Activated naive CD8-positive, alpha-beta T cell treated with anti-CD3 and anti-CD28 coated beads, Interleukin-2, amount 50 U/mL, for 16 hours (primary cell): ENCODE data around the gene MUC6.

Experiments used
- DNase-seq: peaks from one replicate; pipeline ENCODE4 v3.0.0-alpha.2; 2020; ENCODE audit warnings: low read depth, low spot score

MUC6 gene

GRCh38 chr11:1051356-1052132 lies 15.0 kb upstream of the MUC6 start:
- no peak for DNase-seq

GRCh38 chr11:1050581-1051355 lies 14.2 kb upstream of the MUC6 start:
- peak; percentile 44 for DNase-seq

- DNase-seq, result no peak
Observed at GRCh38 chr11:1049911-1050580, 13.5 kb upstream of the MUC6 start.

GRCh38 chr11:1049431-1049891 lies 12.9 kb upstream of the MUC6 start:
- DNase-seq, result no peak

- no peak for DNase-seq
Observed at GRCh38 chr11:1049071-1049405, 12.5 kb upstream of the MUC6 start.

- no peak for DNase-seq
Observed at GRCh38 chr11:1048375-1049070, 12.0 kb upstream of the MUC6 start.

DNA sequence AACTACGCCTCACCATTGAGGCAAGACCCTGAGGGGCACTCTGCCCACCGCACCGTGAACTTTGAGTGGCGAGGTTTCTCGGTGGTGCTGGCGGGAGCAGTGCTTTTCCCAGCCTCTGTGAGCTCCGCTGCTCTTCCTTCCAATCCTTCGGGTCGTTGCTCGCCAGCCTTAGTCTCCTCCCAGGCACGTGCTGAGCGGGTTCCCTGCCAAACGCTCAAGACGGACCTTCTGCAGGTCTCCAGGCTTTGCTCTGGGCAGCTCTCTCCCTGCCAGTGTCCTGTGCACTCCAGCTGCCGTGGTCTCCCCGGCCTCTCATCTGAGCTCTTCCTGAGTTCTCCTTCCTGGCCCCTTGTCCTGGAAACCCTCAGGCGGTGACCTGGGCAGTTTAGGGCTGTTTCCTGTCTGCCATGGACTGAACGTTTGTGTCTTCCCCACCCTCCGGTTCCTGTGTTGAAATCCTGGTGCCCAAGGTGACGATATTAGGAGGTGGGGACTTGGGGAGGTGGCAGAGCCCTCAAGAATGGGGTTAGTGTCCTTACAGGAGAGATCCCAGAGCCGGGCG lies 11.2 kb upstream of the MUC6 start:
- DNase-seq, result no peak

DNA sequence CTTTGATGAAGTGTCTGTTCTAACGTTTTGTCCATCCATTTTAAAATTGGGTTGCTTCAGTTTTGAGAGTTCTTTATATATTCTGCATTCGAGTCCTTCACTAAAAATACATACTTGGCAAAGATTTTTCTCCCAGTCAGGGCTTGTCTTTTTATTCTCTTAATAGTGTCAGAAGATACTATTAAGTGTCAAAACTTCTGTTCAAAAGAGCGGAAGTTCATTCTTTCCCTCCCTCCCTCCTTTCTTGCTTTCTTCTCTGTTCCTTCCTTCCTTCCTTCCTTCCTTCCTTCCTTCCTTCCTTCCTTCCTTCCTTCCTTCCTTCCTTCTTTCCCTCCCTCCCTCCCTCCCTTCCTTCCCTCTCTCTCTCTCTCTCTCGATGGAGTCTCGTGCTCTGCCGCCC lies 7.6 kb upstream of the MUC6 start:
- no peak for DNase-seq

- no peak for DNase-seq
Observed at GRCh38 chr11:1043563-1044096, 7.1 kb upstream of the MUC6 start.

DNA sequence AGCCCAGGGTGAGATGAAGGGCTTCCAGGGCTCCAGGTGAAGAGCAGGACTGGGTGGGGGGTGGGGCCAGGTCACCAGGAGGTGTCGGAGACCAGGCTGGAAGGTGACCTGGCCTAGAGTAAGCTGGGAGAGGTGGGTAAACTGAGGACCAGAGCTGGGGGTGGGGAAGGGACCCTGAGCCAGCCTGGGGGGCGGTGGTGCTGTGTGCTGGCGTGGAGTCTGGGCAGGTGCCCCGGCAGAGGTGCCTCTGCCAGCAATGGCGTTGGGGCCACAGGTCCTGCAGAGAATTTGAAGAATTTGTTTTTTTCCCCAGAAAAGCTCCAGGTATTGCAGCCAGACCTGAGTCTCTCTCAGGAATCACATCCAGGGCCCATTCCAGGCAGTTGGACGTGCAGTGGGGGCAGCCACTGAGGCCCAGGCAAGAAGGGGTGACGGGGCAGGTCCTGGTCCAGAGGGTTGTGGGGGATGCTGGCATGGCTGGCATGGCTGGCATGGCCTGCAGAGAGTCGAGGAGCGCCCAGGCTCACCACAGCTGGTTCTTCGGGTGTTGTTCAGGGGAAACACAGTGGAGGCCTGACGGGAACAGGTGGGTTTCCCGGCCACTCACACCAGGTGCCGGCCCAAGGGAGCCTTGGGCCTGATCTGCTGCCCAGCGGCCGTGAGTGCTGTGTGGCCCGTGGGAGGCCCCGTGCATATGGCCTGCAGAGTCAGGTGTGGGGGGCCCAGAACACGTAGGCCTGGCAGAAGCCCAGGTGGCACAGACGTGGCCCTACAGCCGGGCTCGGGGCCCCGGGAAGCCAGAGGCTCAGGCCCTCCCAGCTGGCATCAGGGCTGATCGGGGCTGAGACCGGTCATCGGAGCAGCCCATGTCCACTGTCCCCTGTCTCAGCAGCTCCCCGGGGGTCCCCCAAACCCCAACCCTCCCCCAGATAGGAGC lies 6.4 kb upstream of the MUC6 start:
- no peak for DNase-seq

DNA sequence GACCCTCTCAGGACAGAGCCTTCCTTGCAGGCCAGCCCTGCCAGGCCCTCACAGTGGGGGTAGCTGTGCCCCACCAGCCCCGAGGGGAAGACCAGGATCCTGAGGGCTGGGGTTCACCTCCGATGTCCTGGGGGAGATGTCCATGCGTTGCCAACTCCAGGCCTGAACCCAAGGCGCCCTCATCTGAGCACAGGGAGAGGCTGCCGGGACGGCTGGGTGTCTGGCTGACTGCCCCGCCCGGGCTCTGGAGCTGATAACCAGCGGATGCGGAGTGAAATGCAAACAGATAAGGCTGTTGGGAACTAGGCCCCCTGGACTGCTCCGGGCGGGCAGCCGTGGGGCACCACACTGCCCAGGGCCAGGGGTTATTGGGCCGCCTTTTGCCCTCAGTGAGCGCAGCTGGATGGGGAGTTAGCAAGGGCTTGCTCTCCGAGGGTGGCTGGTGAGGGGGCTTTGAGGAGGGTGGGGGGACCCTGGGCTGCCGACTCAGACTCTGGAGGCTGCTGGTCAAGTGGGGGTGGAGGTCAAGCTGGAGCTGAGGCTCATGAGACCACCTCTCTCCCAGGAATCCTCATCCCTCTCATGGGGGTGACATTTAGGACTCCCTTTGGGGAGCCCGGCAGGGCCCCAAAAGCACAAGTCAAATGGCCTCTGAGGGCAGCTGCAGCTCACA lies 5.6 kb upstream of the MUC6 start:
- no peak for DNase-seq

DNA sequence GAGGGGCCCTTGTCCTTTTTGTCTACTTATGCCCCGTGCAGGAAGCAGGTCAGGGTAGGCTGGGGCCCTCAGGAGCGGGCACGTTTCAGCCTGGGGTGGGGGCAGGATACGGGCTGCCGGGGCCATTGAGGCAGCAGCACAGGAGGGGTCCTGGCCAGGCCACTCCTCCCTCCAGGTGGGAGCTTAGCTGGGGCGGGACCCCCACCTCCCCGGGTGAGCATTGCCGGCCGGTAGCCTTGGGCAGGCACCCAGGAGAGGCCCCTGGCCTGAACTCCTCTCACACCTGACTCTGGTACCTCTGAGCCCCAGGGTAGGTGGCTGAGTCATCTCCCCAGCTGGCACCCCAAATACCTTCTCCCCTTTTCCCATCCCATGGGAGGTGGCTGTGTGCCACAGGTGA lies 5.0 kb upstream of the MUC6 start:
- DNase-seq, result no peak

- no peak for DNase-seq
Observed at GRCh38 chr11:1041149-1041467, 4.6 kb upstream of the MUC6 start.

DNA sequence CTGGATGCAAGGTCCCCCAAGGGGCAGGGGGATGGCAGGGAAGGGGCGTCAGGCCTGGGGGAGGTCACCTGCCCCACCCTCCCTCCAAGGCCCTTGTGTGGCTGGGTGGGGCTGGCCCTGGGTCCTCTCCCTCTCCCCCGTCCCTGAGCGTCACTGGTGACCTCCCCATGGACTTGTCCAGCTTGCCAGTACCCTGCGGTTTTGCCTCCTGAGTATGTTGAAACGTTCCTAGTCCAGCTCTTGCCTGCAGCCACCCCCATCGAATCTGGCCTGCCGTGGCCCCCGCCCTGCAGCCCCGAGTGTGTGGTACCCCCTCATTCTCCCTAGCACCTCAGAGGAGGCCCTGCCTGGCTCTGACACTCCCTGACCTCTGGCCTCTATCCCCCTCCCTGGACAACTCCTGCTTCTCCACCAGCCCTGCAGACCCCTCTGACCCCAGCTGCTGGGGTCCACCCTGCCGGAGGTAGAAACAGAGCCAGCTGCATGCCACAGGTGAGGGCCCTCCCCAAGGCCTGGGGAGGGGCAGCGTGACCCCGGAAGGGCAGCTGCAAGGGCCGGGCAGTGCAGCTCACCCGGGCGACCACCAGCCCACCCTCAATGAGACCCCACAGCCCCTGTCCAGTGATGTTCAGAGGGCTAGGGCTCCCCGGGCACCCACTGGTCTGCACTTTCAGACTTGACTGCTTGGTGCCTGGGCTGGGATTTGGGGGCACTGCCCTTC lies 4.1 kb upstream of the MUC6 start:
- DNase-seq, result no peak

- no peak for DNase-seq
Observed at GRCh38 chr11:1039481-1040427, 3.2 kb upstream of the MUC6 start.

DNA sequence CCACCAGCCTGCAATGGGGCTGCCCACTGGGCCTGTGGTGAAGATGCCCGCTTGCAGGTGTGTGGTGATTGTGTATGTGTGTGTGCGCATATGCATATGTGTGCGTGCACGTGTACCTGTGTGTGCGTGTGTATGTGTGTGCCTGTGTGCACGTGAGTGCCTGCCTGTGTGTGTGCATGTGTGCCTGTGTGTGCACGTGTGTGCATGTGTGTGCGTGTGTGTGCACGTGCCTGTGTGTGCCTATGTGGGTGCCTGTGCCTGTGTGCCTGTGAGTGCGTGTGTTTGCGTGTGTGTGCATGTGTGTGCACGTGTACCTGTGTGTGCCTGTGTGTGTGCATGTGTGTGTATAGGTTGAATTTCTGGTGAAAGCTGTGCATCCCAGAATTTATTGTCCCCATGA lies 2.4 kb upstream of the MUC6 start:
- DNase-seq, result no peak

DNA sequence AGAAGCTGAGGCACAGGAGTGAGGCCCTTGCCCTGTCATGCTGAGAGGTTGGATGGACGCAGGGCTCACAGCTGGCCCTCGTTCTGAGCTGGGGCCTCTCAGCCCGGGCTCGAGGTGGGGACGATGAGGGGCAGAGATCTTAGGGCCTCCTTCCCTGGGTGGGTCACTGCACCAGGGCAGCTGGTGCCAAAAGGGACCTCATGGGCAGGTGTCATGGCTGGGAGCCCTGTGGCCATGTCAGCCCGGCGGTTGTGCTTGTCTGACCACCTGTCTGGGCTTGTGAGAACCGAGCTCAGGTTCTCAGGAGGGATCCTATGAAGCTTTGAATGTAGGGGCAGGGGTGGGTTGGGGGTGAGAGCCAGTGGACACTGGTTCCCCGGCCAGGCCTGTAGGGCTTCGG lies 1.8 kb upstream of the MUC6 start:
- no peak for DNase-seq

GRCh38 chr11:1037506-1038055 lies 1.1 kb upstream of the MUC6 start:
- DNase-seq, result no peak
